Mesodermal cell (in vitro differentiated cells): ENCODE results near the gene FAM200A.

Source experiments
- H3K27ac ChIP-seq: 2 replicates; pipeline ENCODE4 v1.7.0; 2013; ENCODE audit warnings: mild to moderate bottlenecking, low read depth, low read length, moderate library complexity; ENCODE audit not compliant: severe bottlenecking
- H3K36me3 ChIP-seq: 2 replicates; pipeline ENCODE4 v1.7.1; 2013; ENCODE audit warnings: mild to moderate bottlenecking, low read length, moderate library complexity; ENCODE audit not compliant: control insufficient read depth, insufficient read depth
- H3K4me1 ChIP-seq: one replicate; pipeline ENCODE4 v1.7.1; 2013; ENCODE audit warnings: mild to moderate bottlenecking, low read length; ENCODE audit not compliant: insufficient read depth, control insufficient read depth, poor library complexity, severe bottlenecking
- H3K4me3 ChIP-seq: 2 replicates; pipeline ENCODE4 v1.7.0; 2013; ENCODE audit warnings: low read length, control low read depth, mild to moderate bottlenecking; ENCODE audit not compliant: insufficient read depth, poor library complexity, severe bottlenecking; ENCODE audit errors: extremely low read depth
- H3K9me3 ChIP-seq: 2 replicates; pipeline ENCODE4 v1.7.1; 2013; ENCODE audit warnings: mild to moderate bottlenecking, low read length, moderate library complexity; ENCODE audit not compliant: control insufficient read depth
- WGBS, 2 experiments: methylation state at CpG; one replicate each; pipeline ENCODE4 v1.1.5; 2013; ENCODE audit warnings: missing lambda C conversion rate in 2 of 2; ENCODE audit not compliant: insufficient coverage in 2 of 2; 5-methylcytosine and 5-hydroxymethylcytosine counted together

FAM200A gene

DNA sequence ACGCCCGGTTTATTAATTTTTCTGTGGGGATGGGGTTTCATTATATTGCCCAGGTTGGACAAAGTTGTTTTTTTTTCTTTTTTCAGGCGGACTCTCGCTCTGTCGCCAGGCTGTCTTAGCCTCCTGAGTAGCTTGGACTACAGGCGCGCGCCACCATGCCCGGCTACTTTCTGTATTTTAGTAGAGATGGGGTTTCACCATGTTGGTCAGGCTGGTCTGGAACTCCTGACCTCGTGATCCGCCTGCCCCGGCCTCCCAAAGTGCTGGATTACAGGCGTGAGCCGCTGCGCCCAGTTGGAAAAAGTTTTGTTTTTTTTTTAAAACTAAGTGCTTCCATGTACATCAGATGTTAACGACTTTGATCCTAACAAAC is 51.3 kb downstream of the FAM200A start:
- no peak overlapping the region for H3K27ac ChIP-seq

DNA sequence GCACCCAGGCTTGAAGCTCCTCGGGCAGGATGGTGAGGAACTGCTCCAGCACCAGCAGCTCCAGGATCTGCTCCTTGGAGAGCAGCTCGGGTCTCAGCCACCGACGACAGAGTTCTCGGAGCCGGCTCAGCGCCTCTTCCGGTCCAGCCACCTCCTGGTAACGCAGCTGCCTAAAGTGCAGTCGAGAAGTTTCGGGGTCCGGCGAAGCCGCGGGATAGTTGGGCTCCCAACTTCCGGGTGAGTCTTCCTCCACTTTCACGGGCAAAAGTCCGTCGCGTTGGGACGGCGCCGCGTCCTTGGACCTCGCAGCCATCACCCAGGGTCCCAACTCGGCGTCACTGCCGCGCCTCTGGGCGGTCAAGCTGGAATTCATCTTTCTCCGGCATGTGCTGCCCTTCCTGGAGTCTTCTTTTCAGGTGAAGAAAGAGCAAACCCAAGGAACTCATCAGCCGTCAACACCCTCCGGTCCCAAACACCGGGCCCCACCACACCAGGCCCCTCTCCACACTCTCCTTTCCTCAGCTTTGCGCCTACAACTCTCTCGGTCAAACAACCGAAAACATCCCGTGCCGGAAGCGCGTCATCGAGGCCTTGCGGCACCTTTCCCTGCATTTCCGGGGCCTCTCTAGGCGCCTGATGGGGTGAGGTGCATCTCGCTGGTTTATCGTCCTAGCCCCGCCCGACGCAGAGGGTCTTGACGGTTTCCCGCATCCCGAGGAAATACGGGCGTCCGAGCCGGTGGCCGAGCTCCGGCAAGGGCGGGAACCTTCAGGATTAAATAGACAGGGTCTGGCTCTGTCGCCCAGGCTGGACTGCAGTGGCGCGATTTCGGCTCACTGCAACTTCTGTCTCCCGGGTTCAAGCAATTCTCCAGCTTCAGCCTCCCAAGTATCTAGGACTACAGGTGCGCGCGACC is 51.9 kb downstream of the FAM200A start, which contains the start of gene ZNF394:
Gene ZNF394 (minus strand): TSS at position 561 of the 916 bp plus-strand sequence. CDS start 188 bp downstream, at position 373.
- Histone ChIP-seq H3K4me1 (peaks cover 4% of the 10 kb centered on the region), H3K27ac (peak within 1 kb of the TSS; percentile 91)
- 0 to 1% methylated on average over 56 to 63 of the region's 68 CpGs for WGBS, 2 experiments

More for the DNA sequence above, 51.3 kb downstream of the FAM200A start:
- peaks cover 23% of the 10 kb centered on the region for H3K36me3 ChIP-seq
- peaks cover 4% of the 10 kb centered on the region for H3K4me1 ChIP-seq
- no peaks in the 10 kb centered on the region for H3K9me3 ChIP-seq
- 61 to 65% methylated on average over 9 to 12 of the region's 16 CpGs for WGBS, 2 experiments
- peak overlapping the region; percentile 98 for H3K4me3 ChIP-seq

DNA sequence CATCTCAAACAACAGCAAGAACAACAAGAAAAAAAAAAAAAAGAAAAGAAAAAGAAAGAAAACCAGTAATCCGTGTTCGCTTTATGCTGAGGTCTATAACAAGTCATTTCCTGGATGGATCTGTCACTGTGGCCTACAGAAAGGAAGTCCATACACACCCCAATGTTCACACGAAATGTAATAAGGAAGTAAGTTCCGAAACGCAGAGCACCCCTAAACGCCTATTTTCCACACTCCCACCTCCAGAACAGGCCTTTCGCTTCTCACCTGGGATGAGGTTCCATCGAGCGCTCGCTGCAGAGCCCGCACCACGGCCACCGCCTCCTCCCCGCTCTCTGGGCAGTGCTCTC is 52.6 kb downstream of the FAM200A start:
- Histone ChIP-seq H3K4me3 (peak overlapping the region; percentile 98), H3K4me1 (peaks cover 4% of the 10 kb centered on the region), H3K9me3 (peaks cover 2% of the 10 kb centered on the region), H3K36me3 (peaks cover 36% of the 10 kb centered on the region), H3K27ac (peak overlapping the region; percentile 91)
- 1 to 2% methylated on average over 9 to 11 of the region's 14 CpGs for WGBS, 2 experiments

More for the DNA sequence above, 51.9 kb downstream of the FAM200A start, which contains the start of gene ZNF394:
- no peaks in the 10 kb centered on the region for H3K9me3 ChIP-seq
- peaks cover 30% of the 10 kb centered on the region for H3K36me3 ChIP-seq
- peak within 1 kb of the TSS; percentile 98 for H3K4me3 ChIP-seq

DNA sequence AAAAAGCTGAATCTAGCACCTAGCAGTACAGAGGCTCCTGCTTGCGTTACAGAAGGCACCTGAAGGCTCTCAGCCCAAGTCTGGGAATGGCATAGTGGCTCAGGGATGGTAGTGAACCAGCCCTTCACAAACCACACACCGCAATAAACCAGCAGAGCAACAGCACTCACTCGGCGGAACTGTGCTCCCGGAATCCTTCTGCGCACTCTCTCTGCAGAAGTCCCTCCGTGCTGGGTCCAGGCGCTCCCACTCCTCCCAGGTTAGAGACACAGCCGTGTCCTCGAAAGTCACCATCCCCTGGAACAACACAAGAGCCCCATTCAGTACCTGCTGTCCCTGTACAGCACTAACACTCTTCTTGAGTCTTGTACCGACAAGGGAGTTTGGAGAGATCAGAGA is 53.4 kb downstream of the FAM200A start:
- Histone ChIP-seq H3K36me3 (peaks cover 44% of the 10 kb centered on the region), H3K4me3 (peak overlapping the region; percentile 98), H3K9me3 (peaks cover 10% of the 10 kb centered on the region), H3K4me1 (peaks cover 4% of the 10 kb centered on the region), H3K27ac (no peak overlapping the region)
- WGBS, 2 experiments = 70 to 80% methylated on average over 7 to 9 of the region's 11 CpGs

DNA sequence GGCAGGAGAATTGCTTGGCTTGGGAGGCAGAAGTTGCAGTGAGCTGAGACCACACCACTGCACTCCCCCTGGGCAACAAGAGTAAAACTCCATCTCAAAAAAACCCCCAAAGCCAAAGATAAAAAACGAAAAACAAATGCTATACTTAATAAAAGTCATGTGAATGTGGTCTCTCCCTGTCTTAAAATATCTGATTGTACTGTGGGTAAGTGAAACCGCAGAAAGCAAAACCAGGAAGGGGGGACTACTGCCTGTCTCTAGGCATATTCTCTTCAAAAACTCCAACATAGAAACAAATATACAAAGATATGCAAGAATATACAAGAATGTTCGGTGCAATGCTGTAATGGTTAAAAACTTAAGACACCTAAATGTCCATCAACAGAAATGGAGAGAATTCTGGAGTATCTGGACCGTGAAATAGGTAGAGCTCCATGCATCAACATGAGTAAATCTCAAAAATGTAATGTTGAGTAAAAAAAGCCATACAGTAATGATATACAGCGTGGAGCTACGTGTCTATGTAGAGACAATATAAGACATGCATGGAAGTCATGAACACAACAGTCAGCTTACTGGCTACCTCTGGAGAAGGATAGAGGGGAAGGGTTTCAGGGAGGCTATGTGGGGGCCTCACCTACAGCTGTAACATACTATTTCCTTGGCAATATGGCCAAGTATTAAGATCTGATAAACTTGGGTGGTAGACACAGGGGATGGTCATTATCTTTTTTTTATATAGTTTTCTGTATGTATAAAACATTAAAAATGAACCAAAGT is 54.0 kb downstream of the FAM200A start:
- Histone ChIP-seq H3K9me3 (peaks cover 11% of the 10 kb centered on the region), H3K4me1 (peaks cover 4% of the 10 kb centered on the region), H3K27ac (no peak overlapping the region), H3K36me3 (peaks cover 50% of the 10 kb centered on the region), H3K4me3 (peak overlapping the region; percentile 98)
- 96 to 100% methylated on average over 1 to 3 of the region's 6 CpGs for WGBS, 2 experiments
